ENCODE results near the gene APLF.
"Not testable (repeated sequence)": the region's sequence is repeated elsewhere in the genome, so short reads cannot be mapped to it uniquely, and the experiment has no call there.

The APLF gene

GRCh38 chr2:68529156-68529555 lies 61.8 kb downstream of the APLF start:
- not testable (repeated sequence) for DNase-seq (ENCODE audit: low spot score)

- DNase-seq (ENCODE audit: low spot score) = not testable (repeated sequence)
Measured at GRCh38 chr2:68529651-68530050, 62.3 kb downstream of the APLF start.

GRCh38 chr2:68536000-68536399 lies 68.6 kb downstream of the APLF start:
- DNase-seq (ENCODE audit: low spot score) = no peak

- no peak for DNase-seq (ENCODE audit: low spot score)
Measured at GRCh38 chr2:68537011-68537410, 69.6 kb downstream of the APLF start.

GRCh38 chr2:68537809-68538208 lies 70.4 kb downstream of the APLF start:
- no peak for DNase-seq (ENCODE audit: low spot score)

GRCh38 chr2:68544811-68545210 lies 77.4 kb downstream of the APLF start:
- DNase-seq (ENCODE audit: low spot score) = no peak

GRCh38 chr2:68548396-68548795 lies 81.0 kb downstream of the APLF start:
- no peak for DNase-seq (ENCODE audit: low spot score)

GRCh38 chr2:68553098-68553497 lies 85.7 kb downstream of the APLF start:
- no peak for DNase-seq (ENCODE audit: low spot score)

- DNase-seq (ENCODE audit: low spot score) = not testable (repeated sequence)
Measured at GRCh38 chr2:68555425-68556206, 88.2 kb downstream of the APLF start.

GRCh38 chr2:68556381-68556780 lies 89.0 kb downstream of the APLF start:
- no peak for DNase-seq (ENCODE audit: low spot score)

- no peak for DNase-seq (ENCODE audit: low spot score)
Measured at GRCh38 chr2:68558576-68558975, 91.2 kb downstream of the APLF start.

- DNase-seq (ENCODE audit: low spot score) = no peak
Measured at GRCh38 chr2:68559692-68560091, 92.3 kb downstream of the APLF start.

- DNase-seq (ENCODE audit: low spot score) = no peak
Measured at GRCh38 chr2:68560545-68560944, 93.2 kb downstream of the APLF start.

- DNase-seq (ENCODE audit: low spot score) = no peak
Measured at GRCh38 chr2:68561372-68561771, 94.0 kb downstream of the APLF start.

GRCh38 chr2:68562934-68563333 lies 95.5 kb downstream of the APLF start:
- DNase-seq (ENCODE audit: low spot score) = no peak

- peak; percentile 24 for DNase-seq (ENCODE audit: low spot score)
Measured at GRCh38 chr2:68564426-68564825, 97.0 kb downstream of the APLF start.

GRCh38 chr2:68565273-68565672 lies 97.9 kb downstream of the APLF start:
- no peak for DNase-seq (ENCODE audit: low spot score)

GRCh38 chr2:68565858-68566257 lies 98.5 kb downstream of the APLF start:
- no peak for DNase-seq (ENCODE audit: low spot score)

GRCh38 chr2:68566362-68566761 lies 99.0 kb downstream of the APLF start:
- DNase-seq (ENCODE audit: low spot score) = no peak

- no peak for DNase-seq (ENCODE audit: low spot score)
Measured at GRCh38 chr2:68568116-68568515, 100.7 kb downstream of the APLF start.

GRCh38 chr2:68569604-68570003 lies 102.2 kb downstream of the APLF start:
- DNase-seq (ENCODE audit: low spot score) = no peak

- DNase-seq (ENCODE audit: low spot score) = not testable (repeated sequence)
Measured at GRCh38 chr2:68570434-68570833, 103.0 kb downstream of the APLF start.

- no peak for DNase-seq (ENCODE audit: low spot score)
Measured at GRCh38 chr2:68574202-68574791, 106.9 kb downstream of the APLF start.

GRCh38 chr2:68577183-68577582 lies 109.8 kb downstream of the APLF start:
- DNase-seq (ENCODE audit: low spot score) = no peak

All from hematopoietic multipotent progenitor cell treated with erythropoietin and hydrocortisone succinate and interleukin-3 and kit ligand, for 15 days (in vitro differentiated cells).